Measurements from ENCODE around the gene ZNF30.

GRCh38 chr19:34957830-34958751 lies 31.4 kb downstream of the ZNF30 start:
- TF ChIP-seq POLR2A (IDR thresholded peaks at IDR 0.05; ENCODE audit: low read length) (no peak), GATA1 (IDR thresholded peaks at IDR 0.05; ENCODE audit: low read depth, low read length) (no peak)
